GM12872 (cell line): Measurements from ENCODE around the gene ARHGAP12.
A peak's percentile ranks its signal among the peaks of the same experiment; 100 is the strongest.

Source experiments
- CTCF ChIP-seq: IDR thresholded peaks from 3 replicates; pipeline ENCODE4 v1.5.1; 2011; ENCODE audit warnings: low read depth, mild to moderate bottlenecking, low read length, moderate library complexity; ENCODE audit not compliant: insufficient read depth

ARHGAP12 gene

GRCh38 chr10:31883397-31883796 is 45.2 kb downstream of the ARHGAP12 start:
- TF ChIP-seq CTCF, result no peak

DNA sequence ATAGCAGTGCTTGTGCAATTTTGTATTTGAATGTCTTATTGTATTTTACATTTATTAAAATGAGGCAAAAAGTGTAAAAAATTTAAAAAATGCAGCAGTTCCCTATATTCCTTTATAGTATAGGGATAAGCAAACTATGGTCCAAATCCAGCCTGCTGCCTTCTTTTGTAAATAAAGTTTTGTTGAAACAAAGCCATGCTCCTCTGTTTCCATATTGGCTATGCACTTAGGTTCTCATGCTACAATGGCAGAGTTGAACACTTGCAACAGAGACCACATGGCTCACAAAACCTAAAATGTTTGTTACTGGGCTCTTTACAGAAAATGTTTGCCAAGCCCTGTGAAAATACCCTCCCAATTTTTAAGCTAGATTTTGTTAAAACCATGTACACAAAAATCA is 50.1 kb downstream of the ARHGAP12 start:
- no peak for TF ChIP-seq CTCF

GRCh38 chr10:31876652-31877352 is 51.8 kb downstream of the ARHGAP12 start:
- peak; percentile 14; the same call in 1 of the 3 replicates for TF ChIP-seq CTCF

- TF ChIP-seq CTCF, result no peak
Measured at GRCh38 chr10:31875608-31876007, 53.0 kb downstream of the ARHGAP12 start.

- TF ChIP-seq CTCF, result no peak
Measured at GRCh38 chr10:31873724-31874123, 54.9 kb downstream of the ARHGAP12 start.

DNA sequence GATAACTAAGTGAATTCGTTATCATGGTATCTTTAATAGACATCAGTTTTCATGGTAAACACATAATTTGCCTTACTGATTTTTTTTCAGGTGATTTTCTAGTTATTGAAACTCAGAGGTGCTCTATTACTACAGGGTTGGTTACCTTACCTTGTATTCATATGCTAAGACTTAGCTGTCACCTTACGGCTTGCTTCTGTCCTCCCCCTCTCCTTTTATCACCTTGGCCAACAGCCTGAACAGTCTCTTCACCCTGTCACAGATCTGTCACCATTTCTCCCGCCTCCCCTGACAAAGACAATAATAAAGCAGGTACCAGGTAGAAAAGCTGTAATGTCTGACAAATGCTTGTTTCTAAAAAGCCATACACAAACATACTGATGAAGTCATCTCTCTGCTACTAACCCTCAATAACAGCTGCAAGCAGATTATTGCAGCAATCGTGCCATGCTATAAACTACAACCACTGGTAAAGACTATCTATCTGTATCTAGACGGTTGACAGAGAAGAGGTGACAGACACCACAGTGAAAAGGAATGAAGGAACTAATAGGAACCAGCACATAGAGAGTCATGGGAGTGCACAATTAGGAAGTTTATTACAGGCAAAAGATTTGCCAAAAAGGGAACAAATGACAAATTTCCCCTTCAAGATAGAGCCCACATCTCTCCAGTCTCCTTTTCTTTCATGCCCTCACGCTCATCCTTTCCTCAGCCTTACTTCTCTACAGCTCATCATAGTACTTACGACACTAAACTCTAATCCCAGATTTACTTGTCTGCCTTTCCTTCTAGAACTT is 57.2 kb downstream of the ARHGAP12 start:
- no peak for TF ChIP-seq CTCF

GRCh38 chr10:31867646-31868045 is 61.0 kb downstream of the ARHGAP12 start:
- no peak for TF ChIP-seq CTCF
